ENCODE data around the gene OR56A4.

GRCh38 chr11:6052374-6052773 lies 45.6 kb upstream of the OR56A4 start:
- TF ChIP-seq CTCF (IDR thresholded peaks at IDR 0.05), result no peak
- TF ChIP-seq POLR2A (IDR thresholded peaks at IDR 0.05), result no peak
- no peak for TF ChIP-seq EP300 (IDR thresholded peaks at IDR 0.05)
